ENCODE data around the gene TMEM54.

TMEM54 gene

GRCh38 chr1:32893198-32894018, 7.8 kb downstream of the TMEM54 start:
- no peak for DNase-seq

- DNase-seq = no peak
Observed at GRCh38 chr1:32892368-32893197, 8.6 kb downstream of the TMEM54 start.

DNA sequence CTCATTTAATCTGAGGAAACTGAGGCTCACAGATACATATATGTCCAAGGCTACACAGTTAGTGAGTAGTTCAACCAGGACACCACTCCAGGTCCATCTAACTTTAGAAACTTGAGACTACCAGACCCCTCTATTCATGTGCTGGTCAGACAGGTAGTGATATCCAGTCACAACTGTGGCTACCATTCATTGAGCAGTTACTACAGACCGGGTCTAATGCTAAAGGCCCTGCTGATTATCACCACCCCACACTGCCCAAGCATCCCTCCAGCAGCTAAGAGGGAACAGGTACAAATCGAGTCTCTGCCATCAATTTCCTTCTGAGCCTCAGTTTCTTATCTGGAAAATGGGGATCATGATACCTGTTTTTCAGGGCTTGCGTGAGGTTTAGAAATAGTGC, 9.6 kb downstream of the TMEM54 start:
- no peak for DNase-seq

DNA sequence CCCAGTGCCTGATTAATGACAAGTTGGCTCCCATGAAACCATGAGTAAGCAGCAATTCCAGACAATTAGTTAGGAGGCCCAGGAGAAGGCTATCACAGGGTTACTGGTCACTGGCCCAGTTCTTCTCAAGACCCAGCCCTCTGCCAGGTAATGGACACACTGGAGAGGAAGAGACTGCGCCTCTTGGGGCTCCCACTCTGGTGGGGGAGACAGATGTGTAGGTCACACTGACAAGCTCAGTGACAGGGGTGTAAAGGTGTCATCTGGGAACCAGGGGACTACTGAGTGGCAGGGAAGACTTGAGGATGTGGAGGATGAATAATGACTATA, 10.0 kb downstream of the TMEM54 start:
- DNase-seq = no peak

- DNase-seq = no peak
Observed at GRCh38 chr1:32890516-32891240, 10.5 kb downstream of the TMEM54 start.

DNA sequence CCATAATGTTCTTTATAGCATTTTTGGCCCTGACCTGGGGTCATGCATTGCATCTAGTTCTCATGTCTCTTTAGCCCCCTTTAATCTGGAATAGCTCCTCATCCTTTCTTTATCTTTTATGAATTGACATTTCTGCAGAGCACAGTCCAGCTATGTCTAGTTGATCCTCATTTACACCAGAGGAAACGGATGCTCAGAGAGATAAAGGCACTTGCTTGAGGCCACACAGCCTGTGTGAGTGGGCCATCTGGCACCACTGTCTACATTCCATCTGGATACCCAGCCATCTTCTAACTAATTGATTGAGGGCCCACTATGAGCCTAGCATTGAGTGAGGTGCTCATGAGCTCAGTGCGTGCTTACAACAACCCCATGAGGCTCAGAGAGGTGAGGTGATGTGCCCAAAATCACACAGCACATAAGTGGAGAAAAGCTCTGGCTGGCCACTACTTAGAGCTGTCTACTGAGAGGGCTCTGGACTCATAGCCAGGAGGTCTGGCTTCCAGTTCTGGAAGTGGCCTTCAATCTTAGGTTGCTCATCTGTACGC, 11.4 kb downstream of the TMEM54 start:
- no peak for DNase-seq

- no peak for DNase-seq
Observed at GRCh38 chr1:32888677-32889420, 12.3 kb downstream of the TMEM54 start.

GRCh38 chr1:32888134-32888533, 13.1 kb downstream of the TMEM54 start:
- no peak for DNase-seq

DNA sequence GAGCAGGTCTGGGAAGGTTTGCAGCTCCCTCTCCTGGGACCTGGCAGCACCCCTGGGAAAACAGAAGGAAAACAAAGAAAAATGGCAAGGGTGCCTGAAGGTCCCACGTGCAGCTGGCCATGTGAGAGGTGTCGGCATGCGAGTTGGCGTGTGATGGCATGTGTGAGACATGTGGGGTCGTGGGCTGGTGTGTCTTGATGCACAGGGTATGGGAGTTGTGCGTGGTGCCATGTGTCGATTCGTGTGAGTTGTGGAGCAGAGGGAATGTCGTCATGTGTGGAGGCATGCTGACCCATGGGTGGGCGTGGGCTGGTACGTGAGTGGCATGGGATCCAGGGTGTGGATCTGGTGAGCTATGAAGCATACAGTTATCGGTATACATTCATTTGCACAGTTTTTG, 13.6 kb downstream of the TMEM54 start:
- no peak for DNase-seq

- DNase-seq = no peak
Observed at GRCh38 chr1:32886828-32887414, 14.3 kb downstream of the TMEM54 start.

GRCh38 chr1:32886004-32886827, 15.0 kb downstream of the TMEM54 start, which contains the start of gene HPCA:
TSS of gene HPCA (plus strand) at chr1:32886491. CDS start at chr1:32888899, 2,408 bp downstream.
- no peak for DNase-seq

GRCh38 chr1:32885676-32886003, 15.5 kb downstream of the TMEM54 start:
- DNase-seq = no peak

DNA sequence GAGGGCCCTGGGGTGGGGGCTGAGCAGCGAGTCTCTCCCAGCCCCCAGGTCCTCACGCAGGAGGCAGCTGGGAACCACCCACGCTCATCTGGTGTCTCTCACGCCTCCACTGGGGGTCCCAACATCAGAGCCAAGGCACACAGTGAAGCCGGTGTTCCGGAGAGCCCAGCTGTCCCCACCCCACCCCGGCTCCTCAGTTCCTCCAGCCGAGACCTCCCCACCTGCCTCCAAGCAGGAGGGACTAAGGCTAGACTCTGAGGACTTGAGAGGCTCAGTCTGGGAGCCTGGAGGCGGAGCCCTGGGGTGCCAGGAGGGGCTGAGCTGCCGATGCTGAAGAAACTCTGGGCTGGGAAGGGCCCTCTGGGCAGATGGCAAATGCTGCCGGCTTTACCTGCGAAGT, 16.5 kb downstream of the TMEM54 start:
- DNase-seq = no peak

- DNase-seq = no peak
Observed at GRCh38 chr1:32884032-32884372, 17.2 kb downstream of the TMEM54 start.

- no peak for DNase-seq
Observed at GRCh38 chr1:32883338-32884031, 17.7 kb downstream of the TMEM54 start.

DNA sequence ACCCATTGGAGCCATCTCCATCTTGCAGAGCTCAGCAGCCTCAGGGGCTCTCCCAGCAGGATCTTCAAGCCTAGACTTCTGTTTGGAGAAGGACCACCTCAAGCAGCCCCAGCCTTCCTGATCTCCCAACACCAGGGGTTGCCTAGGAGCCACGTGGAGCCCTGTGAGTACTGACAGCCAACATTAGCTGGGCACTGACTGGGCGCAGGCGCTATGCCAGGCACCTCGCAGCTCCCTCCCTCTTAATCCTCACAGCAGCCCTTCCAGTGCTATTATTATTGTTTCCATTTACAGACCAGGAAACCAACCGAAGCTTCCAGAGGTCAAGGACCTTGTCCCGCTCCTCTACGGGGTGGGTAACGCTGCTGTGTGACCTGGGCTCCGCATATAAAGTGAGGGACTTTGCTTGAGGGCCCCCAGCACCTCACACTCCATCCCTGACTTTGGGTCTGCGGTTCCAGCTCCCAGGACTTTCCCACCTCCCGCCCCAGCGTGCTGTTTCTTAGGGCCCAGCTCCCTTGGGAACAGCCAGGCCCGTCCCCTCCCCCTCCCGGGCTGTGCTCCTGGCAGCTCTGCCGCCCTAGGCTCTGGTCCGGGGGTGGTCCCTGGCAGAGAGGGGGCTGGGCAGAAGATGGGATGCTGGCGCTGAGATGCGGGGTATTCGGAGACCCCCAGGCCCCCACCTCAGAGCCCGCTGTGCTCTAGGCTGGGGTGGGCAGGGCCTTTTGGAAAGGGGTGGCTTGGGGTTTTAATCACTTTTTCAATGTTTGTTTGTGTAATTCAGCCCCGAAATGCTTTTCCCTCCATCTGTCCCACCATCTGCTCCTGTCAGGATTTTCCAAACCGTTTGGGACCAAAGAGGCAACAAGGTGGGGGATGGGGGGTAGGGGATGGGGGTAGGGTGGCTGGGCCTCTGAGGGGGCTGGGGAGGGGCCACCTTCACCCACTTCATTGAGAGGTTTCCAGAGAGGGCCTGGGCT, 19.0 kb downstream of the TMEM54 start:
- DNase-seq = no peak

DNA sequence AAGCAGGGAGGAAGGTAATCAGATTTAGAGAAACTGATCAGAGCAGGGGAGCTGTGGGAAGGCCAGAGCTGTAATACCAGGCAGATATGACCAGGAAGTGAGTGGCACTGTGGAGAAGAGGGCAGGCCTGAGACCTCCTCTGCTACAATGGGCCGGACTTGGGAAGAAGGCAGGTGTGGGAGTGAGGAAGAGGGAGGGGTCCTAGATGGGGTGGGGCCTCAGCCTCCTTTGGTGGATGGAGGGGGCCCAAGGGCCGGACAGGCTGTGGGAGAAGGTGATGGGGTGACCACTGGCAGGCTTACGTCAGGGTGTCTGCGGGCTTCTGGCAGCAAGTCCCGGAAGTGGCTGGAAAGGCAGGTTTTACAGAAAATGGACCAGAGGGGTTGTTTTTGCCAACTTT, 19.9 kb downstream of the TMEM54 start:
- no peak for DNase-seq

- DNase-seq = no peak
Observed at GRCh38 chr1:32878637-32879041, 22.6 kb downstream of the TMEM54 start.

DNA sequence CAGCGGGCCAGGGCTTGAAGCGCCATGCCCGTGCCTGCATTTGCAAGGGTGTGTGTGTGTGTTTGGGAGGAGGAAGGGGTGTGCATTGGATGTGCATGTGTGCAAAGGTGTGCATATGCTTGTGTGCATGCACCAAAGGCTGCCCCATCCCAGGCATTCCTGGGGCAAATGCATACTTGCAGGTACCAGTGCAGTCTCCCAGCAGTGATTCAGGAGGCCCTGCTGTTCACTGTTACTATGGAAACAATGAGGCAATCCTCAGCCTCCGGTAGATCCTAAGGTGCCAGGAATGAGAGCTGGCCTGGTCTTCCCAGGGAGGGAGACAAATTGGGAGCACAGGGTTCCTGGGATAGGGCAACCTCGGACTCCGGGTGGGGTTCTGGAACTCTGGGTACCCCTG, 23.0 kb downstream of the TMEM54 start:
- no peak for DNase-seq

Measured in bone marrow (tissue), 2 donors.